Measurements from ENCODE around the gene MEOX2. TPM values are rescaled to one million over a fixed set of nuclear protein-coding genes. Genes with fewer than 3 reads are reported as not detected.
A peak's percentile ranks its signal among the peaks of the same experiment; 100 is the strongest.

Gene MEOX2
- total and polyA plus RNA-seq, 2 of the 8 experiments (the other 6 are each of a cell fraction or from before 2014, with no cell fraction given) = 0.05 to 0.19 TPM

- Histone ChIP-seq H4K91ac (replicated peaks; ENCODE audit: insufficient read length, low read length) (no peak overlapping the region), H3K9me3 (ENCODE audit: insufficient read depth in 2 of 2, low read depth in 1 of 2, low read length in 1 of 2) (no peaks in the 10 kb centered on the region), H2BK20ac (ENCODE audit: low read length) (no peak overlapping the region), H3K4me3 (ENCODE audit: extremely low read depth in 1 of 4, insufficient read depth in 2 of 4, low read depth in 3 of 4, low read length in 4 of 4) (no peak overlapping the region), H3K27me3 (replicated peaks in 1 of 4; ENCODE audit: control insufficient read depth in 3 of 4, extremely low read depth in 1 of 4, insufficient read depth in 3 of 4, low read length in 3 of 4) (no peaks in the 10 kb centered on the region), H2BK15ac (ENCODE audit: low read length) (no peak overlapping the region), H4K8ac (ENCODE audit: extremely low read depth, insufficient read depth, low read length) (no peak overlapping the region), H3K36me3 (ENCODE audit: control insufficient read depth in 2 of 4, insufficient read depth in 4 of 4, low read length in 3 of 4) (no peaks in the 10 kb centered on the region), H3K79me1 (ENCODE audit: low read depth, low read length) (no peaks in the 10 kb centered on the region), H3K23ac (ENCODE audit: insufficient read length) (no peak overlapping the region), H3K14ac (ENCODE audit: insufficient read length) (no peak overlapping the region), H2AFZ (ENCODE audit: low read length) (no peak overlapping the region), H3K56ac (replicated peaks; ENCODE audit: insufficient read length, low read depth, low read length) (no peak overlapping the region), H2BK120ac (replicated peaks; ENCODE audit: low read depth, low read length) (no peak overlapping the region), H2BK5ac (ENCODE audit: low read depth, low read length) (no peak overlapping the region), H4K5ac (ENCODE audit: insufficient read length, low read depth, low read length) (no peak overlapping the region), H3K18ac (ENCODE audit: extremely low read depth, low read length) (no peak overlapping the region), H3K4me1 (replicated peaks in 1 of 4; ENCODE audit: control insufficient read depth in 3 of 4, insufficient read depth in 4 of 4, low read length in 3 of 4) (no peaks in the 10 kb centered on the region; a peak in 1 of 7 replicates), H3K27ac (ENCODE audit: low read depth, low read length) (no peak overlapping the region), H3K79me2 (ENCODE audit: control insufficient read depth in 1 of 2, insufficient read depth in 2 of 2, low read length in 2 of 2) (no peaks in the 10 kb centered on the region), H2BK12ac (ENCODE audit: low read depth, low read length) (no peak overlapping the region), H3K4ac (replicated peaks; ENCODE audit: insufficient read length, low read depth, low read length) (no peak overlapping the region), H4K20me1 (replicated peaks in 1 of 2; ENCODE audit: control insufficient read depth in 1 of 2, insufficient read depth in 2 of 2, low read length in 2 of 2) (no peaks in the 10 kb centered on the region), H3K4me2 (ENCODE audit: insufficient read depth in 1 of 2, low read depth in 2 of 2, low read length in 2 of 2) (no peak overlapping the region), H2AK5ac (ENCODE audit: low read depth, low read length) (no peak overlapping the region), H3K23me2 (ENCODE audit: low read depth, low read length) (no peaks in the 10 kb centered on the region), H3K9ac (replicated peaks in 1 of 4; ENCODE audit: extremely low read depth in 1 of 4, low read depth in 3 of 4, low read length in 3 of 4) (no peak overlapping the region)
- DNase-seq (ENCODE audit: low read depth in 1 of 2, low spot score in 2 of 2) (no peak), FAIRE-seq (no peak)
- CTCF ChIA-PET (ENCODE audit: partially characterized antibody) = no interaction called here
- TF ChIP-seq CEBPB (IDR thresholded peaks at IDR 0.05; ENCODE audit: low read depth, low read length) (peak; percentile 76), EP300 (IDR thresholded peaks at IDR 0.05; ENCODE audit: borderline replicate concordance in 1 of 2, low read depth in 2 of 2, low read length in 2 of 2) (no peak)
- POLR2A ChIA-PET (ENCODE audit: partially characterized antibody) = no interaction called here
- WGBS, 2 experiments (ENCODE audit: extremely low coverage in 1 of 2, insufficient coverage in 1 of 2, insufficient read length in 1 of 2, insufficient replicate concordance in 2 of 2, low coverage in 1 of 2, low lambda C conversion rate in 2 of 2, missing lambda C conversion rate in 1 of 2) = 93% methylated on average over 10 of the region's 10 CpGs; no CpG with 5 or more reads in 1 of the 2 experiments
These were observed 16.9 kb downstream of the MEOX2 start for GRCh38 chr7:15669443-15670090.

Measured in H1 (cell line).